ENCODE data around the gene HOXA5. TPM values are rescaled to one million over a fixed set of nuclear protein-coding genes. Genes with fewer than 3 reads are reported as not detected.

The HOXA5 gene
- total and polyA plus RNA-seq, 8 donors, result 2.9 to 53.1 (median 10.7) TPM

GRCh38 chr7:27131390-27131819, 12.1 kb downstream of the HOXA5 start:
- intact Hi-C loops (cut with DNase I; ENCODE audit: low total_unique reads), result no loop called here
- H3K4me3 ChIP-seq, result peak overlapping the region; percentile 58 to 70 (median 68)
- peaks cover 0 to 83% (median 41%) of the 10 kb centered on the region in 4 donors for H3K4me1 ChIP-seq
- no peak for TF ChIP-seq EP300 (IDR thresholded peaks at IDR 0.05)
- TF ChIP-seq POLR2AphosphoS5 (IDR thresholded peaks at IDR 0.05), result no peak
- no peak for TF ChIP-seq POLR2A (IDR thresholded peaks at IDR 0.05)
- no peak for TF ChIP-seq CTCF (IDR thresholded peaks at IDR 0.05)
- 44 to 55% (median 49%) methylated on average over 12 of the region's 12 CpGs for WGBS, 5 donors
- no peaks in the 10 kb centered on the region for H3K36me3 ChIP-seq
- H3K9me3 ChIP-seq, result no peaks in the 10 kb centered on the region
- DNase-seq, result no peak
- peak overlapping the region; percentile 81 to 99 (median 84) for H3K27ac ChIP-seq
- peaks cover 0 to 95% (median 54%) of the 10 kb centered on the region in 3 donors for H3K27me3 ChIP-seq

- intact Hi-C loops (cut with DNase I; ENCODE audit: low total_unique reads), result no loop called here
- peak; percentile 69 to 98 for DNase-seq
- Histone ChIP-seq H3K4me1 (peaks cover 0 to 83% (median 38%) of the 10 kb centered on the region in 4 donors), H3K4me3 (peak within 1 kb of the TSS; percentile 58 to 70 (median 68)), H3K9me3 (no peaks in the 10 kb centered on the region), H3K27ac (peak within 1 kb of the TSS; percentile 81 to 99 (median 84)), H3K36me3 (no peaks in the 10 kb centered on the region), H3K27me3 (peaks cover 0 to 95% (median 51%) of the 10 kb centered on the region in 3 donors)
- TF ChIP-seq POLR2A (IDR thresholded peaks at IDR 0.05) (no peak), POLR2AphosphoS5 (IDR thresholded peaks at IDR 0.05) (peak; percentile 71 to 85 (median 82))
- 5 to 17% (median 12%) methylated on average over 39 to 67 of the region's 67 CpGs for WGBS, 5 donors
These were observed 12.7 kb downstream of the HOXA5 start, which contains the start of gene HOXA4 for GRCh38 chr7:27130540-27131389. TSS of gene HOXA4 (minus strand) at chr7:27130757. CDS start at chr7:27130733, 24 bp downstream.

- Histone ChIP-seq H3K4me3 (peak overlapping the region; percentile 58 to 70 (median 68)), H3K9me3 (no peaks in the 10 kb centered on the region), H3K36me3 (no peaks in the 10 kb centered on the region), H3K4me1 (peaks cover 1 to 83% (median 37%) of the 10 kb centered on the region in 4 donors), H3K27me3 (peaks cover 0 to 94% (median 50%) of the 10 kb centered on the region in 3 donors), H3K27ac (peak overlapping the region; percentile 69 to 99 (median 83))
- intact Hi-C loops (cut with DNase I; ENCODE audit: low total_unique reads), result no loop called here
- peak in 1 of 2 donors; percentile 72 for DNase-seq
- 10 to 31% (median 18%) methylated on average over 20 to 72 of the region's 72 CpGs for WGBS, 5 donors
- no peak for TF ChIP-seq EP300 (IDR thresholded peaks at IDR 0.05)
- TF ChIP-seq CTCF (IDR thresholded peaks at IDR 0.05), result no peak
- no peak for TF ChIP-seq POLR2A (IDR thresholded peaks at IDR 0.05)
- TF ChIP-seq POLR2AphosphoS5 (IDR thresholded peaks at IDR 0.05), result no peak
These were observed 13.5 kb downstream of the HOXA5 start for GRCh38 chr7:27129729-27130539.

- WGBS, 5 donors, result 53 to 73% (median 60%) methylated on average over 27 to 28 of the region's 28 CpGs
- Histone ChIP-seq H3K9me3 (no peaks in the 10 kb centered on the region), H3K36me3 (no peaks in the 10 kb centered on the region), H3K4me3 (peak overlapping the region; percentile 58 to 70 (median 68)), H3K27me3 (peaks cover 0 to 94% (median 51%) of the 10 kb centered on the region in 3 donors), H3K4me1 (peaks cover 3 to 81% (median 36%) of the 10 kb centered on the region in 4 donors), H3K27ac (peak overlapping the region; percentile 26 to 99 (median 83))
- no peak for DNase-seq
- no peak for TF ChIP-seq EP300 (IDR thresholded peaks at IDR 0.05)
- no peak for TF ChIP-seq POLR2A (IDR thresholded peaks at IDR 0.05)
- TF ChIP-seq POLR2AphosphoS5 (IDR thresholded peaks at IDR 0.05), result no peak
- TF ChIP-seq CTCF (IDR thresholded peaks at IDR 0.05), result no peak
- intact Hi-C loops (cut with DNase I; ENCODE audit: low total_unique reads), result no loop called here
These were observed 14.4 kb downstream of the HOXA5 start for GRCh38 chr7:27128776-27129728.
